ENCODE results near the gene BRPF1. TPM values are rescaled to one million over a fixed set of nuclear protein-coding genes. Genes with fewer than 3 reads are reported as not detected.

The BRPF1 gene
- total RNA-seq, 2 donors from 2014 or later: 16.4 to 21.0 TPM

GRCh38 chr3:9744162-9744561 lies 12.6 kb downstream of the BRPF1 start:
- Histone ChIP-seq H3K4me1 (ENCODE audit: control insufficient read depth in 1 of 2, low read depth in 2 of 2) (peaks cover 0 to 4% of the 10 kb centered on the region in 2 donors), H3K27ac (no peak overlapping the region), H3K4me3 (no peak overlapping the region), H3K27me3 (replicated peaks; ENCODE audit: insufficient read depth) (no peaks in the 10 kb centered on the region), H3K36me3 (peaks cover 83% of the 10 kb centered on the region), H3K9me3 (no peaks in the 10 kb centered on the region)
- TF ChIP-seq CTCF (IDR thresholded peaks at IDR 0.05): no peak
- no peak for DNase-seq (ENCODE audit: low spot score)
- ATAC-seq (ENCODE audit: insufficient number of reproducible peaks, low FRiP score, low read depth): no peak

- Histone ChIP-seq H3K4me1 (ENCODE audit: control insufficient read depth in 1 of 2, low read depth in 2 of 2) (peaks cover 0 to 9% of the 10 kb centered on the region in 2 donors), H3K4me3 (no peak overlapping the region), H3K27ac (no peak overlapping the region), H3K36me3 (peaks cover 70% of the 10 kb centered on the region), H3K27me3 (replicated peaks; ENCODE audit: insufficient read depth) (no peaks in the 10 kb centered on the region), H3K9me3 (no peaks in the 10 kb centered on the region)
- DNase-seq (ENCODE audit: low spot score) (no peak), ATAC-seq (ENCODE audit: insufficient number of reproducible peaks, low FRiP score, low read depth) (no peak)
- TF ChIP-seq CTCF (IDR thresholded peaks at IDR 0.05): no peak
Observed at GRCh38 chr3:9745521-9745920, 14.0 kb downstream of the BRPF1 start.

GRCh38 chr3:9746330-9746729 lies 14.8 kb downstream of the BRPF1 start:
- H3K27me3 ChIP-seq (replicated peaks; ENCODE audit: insufficient read depth): no peaks in the 10 kb centered on the region
- H3K36me3 ChIP-seq: peaks cover 62% of the 10 kb centered on the region
- H3K4me3 ChIP-seq: no peak overlapping the region
- ATAC-seq (ENCODE audit: insufficient number of reproducible peaks, low FRiP score, low read depth) (no peak), DNase-seq (ENCODE audit: low spot score) (no peak)
- H3K9me3 ChIP-seq: no peaks in the 10 kb centered on the region
- H3K27ac ChIP-seq: no peak overlapping the region
- peaks cover 0 to 17% of the 10 kb centered on the region in 2 donors for H3K4me1 ChIP-seq (ENCODE audit: control insufficient read depth in 1 of 2, low read depth in 2 of 2)
- TF ChIP-seq CTCF (IDR thresholded peaks at IDR 0.05): no peak

GRCh38 chr3:9747267-9747666 lies 15.7 kb downstream of the BRPF1 start:
- Histone ChIP-seq H3K27ac (no peak overlapping the region), H3K36me3 (peaks cover 52% of the 10 kb centered on the region)
- ATAC-seq (ENCODE audit: insufficient number of reproducible peaks, low FRiP score, low read depth): no peak

GRCh38 chr3:9748031-9748430 lies 16.5 kb downstream of the BRPF1 start:
- no peak for ATAC-seq (ENCODE audit: insufficient number of reproducible peaks, low FRiP score, low read depth)
- H3K4me1 ChIP-seq (ENCODE audit: control insufficient read depth in 1 of 2, low read depth in 2 of 2): peaks cover 0 to 24% of the 10 kb centered on the region in 2 donors
- no peak overlapping the region for H3K27ac ChIP-seq
- peaks cover 45% of the 10 kb centered on the region for H3K36me3 ChIP-seq
- DNase-seq (ENCODE audit: low spot score): no peak
- no peaks in the 10 kb centered on the region for H3K9me3 ChIP-seq
- TF ChIP-seq CTCF (IDR thresholded peaks at IDR 0.05): no peak
- H3K27me3 ChIP-seq (replicated peaks; ENCODE audit: insufficient read depth): no peaks in the 10 kb centered on the region
- no peak overlapping the region for H3K4me3 ChIP-seq

More at GRCh38 chr3:9747267-9747666, 15.7 kb downstream of the BRPF1 start:
- no peak for DNase-seq (ENCODE audit: low spot score)
- Histone ChIP-seq H3K4me3 (no peak overlapping the region), H3K9me3 (no peaks in the 10 kb centered on the region), H3K27me3 (replicated peaks; ENCODE audit: insufficient read depth) (no peaks in the 10 kb centered on the region), H3K4me1 (ENCODE audit: control insufficient read depth in 1 of 2, low read depth in 2 of 2) (peaks cover 0 to 24% of the 10 kb centered on the region in 2 donors)
- no peak for TF ChIP-seq CTCF (IDR thresholded peaks at IDR 0.05)

Data from thoracic aorta (tissue), 2 donors.